Stimulated activated CD8-positive, alpha-beta memory T cell treated with anti-CD3 and anti-CD28 coated beads, Interleukin-12 subunit alpha, Interleukin-12 subunit beta, amount 100 ng/mL, for 1 hour (primary cell): ENCODE data around the gene RXRA.

Experiments
- DNase-seq: peaks from one replicate; pipeline ENCODE4 v3.0.0-alpha.2; 2020; ENCODE audit warnings: low read depth

Gene RXRA

GRCh38 chr9:134434894-134435506 is 108.7 kb downstream of the RXRA start:
- no peak for DNase-seq

GRCh38 chr9:134435550-134436378 is 109.5 kb downstream of the RXRA start:
- DNase-seq = no peak

DNA sequence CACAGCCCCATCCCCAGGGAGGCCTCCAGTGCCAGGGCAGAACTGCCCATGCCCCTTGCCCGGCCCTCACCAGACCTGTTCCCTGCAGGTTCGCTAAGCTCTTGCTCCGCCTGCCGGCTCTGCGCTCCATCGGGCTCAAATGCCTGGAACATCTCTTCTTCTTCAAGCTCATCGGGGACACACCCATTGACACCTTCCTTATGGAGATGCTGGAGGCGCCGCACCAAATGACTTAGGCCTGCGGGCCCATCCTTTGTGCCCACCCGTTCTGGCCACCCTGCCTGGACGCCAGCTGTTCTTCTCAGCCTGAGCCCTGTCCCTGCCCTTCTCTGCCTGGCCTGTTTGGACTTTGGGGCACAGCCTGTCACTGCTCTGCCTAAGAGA is 110.1 kb downstream of the RXRA start:
- no peak for DNase-seq

- DNase-seq = no peak
Observed at GRCh38 chr9:134436911-134437310, 110.7 kb downstream of the RXRA start.

GRCh38 chr9:134437403-134438194 is 111.3 kb downstream of the RXRA start:
- DNase-seq = no peak

GRCh38 chr9:134438195-134438788 is 112.0 kb downstream of the RXRA start:
- no peak for DNase-seq

DNA sequence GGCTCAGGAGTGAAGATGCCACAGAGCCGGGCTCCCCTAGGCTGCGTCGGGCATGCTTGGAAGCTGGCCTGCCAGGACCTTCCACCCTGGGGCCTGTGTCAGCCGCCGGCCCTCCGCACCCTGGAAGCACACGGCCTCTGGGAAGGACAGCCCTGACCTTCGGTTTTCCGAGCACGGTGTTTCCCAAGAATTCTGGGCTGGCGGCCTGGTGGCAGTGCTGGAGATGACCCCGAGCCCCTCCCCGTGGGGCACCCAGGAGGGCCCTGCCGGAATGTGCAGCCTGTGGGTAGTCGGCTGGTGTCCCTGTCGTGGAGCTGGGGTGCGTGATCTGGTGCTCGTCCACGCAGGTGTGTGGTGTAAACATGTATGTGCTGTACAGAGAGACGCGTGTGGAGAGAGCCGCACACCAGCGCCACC is 113.1 kb downstream of the RXRA start:
- no peak for DNase-seq

- no peak for DNase-seq
Observed at GRCh38 chr9:134440636-134441226, 114.5 kb downstream of the RXRA start.

GRCh38 chr9:134441227-134442084 is 115.2 kb downstream of the RXRA start:
- DNase-seq = no peak

DNA sequence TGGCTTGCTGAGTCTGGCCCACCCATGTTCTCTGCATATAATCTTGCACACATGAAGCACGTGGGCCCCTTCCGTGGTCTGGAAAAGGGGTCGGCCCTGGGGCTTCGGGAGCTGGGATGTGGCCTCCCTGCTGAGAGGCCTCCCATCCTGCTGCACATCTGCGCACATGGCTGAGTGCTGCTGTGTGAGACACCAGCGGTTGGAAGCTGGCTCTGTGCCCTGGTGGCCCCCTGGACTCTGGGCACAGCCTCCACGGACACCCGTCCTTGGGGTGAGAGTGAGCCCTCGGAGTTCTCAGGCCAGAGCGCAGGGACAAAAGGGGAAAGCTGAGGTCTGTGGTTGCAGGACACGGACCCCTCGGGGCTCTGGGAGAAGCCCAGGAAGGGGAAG is 115.8 kb downstream of the RXRA start:
- no peak for DNase-seq

DNA sequence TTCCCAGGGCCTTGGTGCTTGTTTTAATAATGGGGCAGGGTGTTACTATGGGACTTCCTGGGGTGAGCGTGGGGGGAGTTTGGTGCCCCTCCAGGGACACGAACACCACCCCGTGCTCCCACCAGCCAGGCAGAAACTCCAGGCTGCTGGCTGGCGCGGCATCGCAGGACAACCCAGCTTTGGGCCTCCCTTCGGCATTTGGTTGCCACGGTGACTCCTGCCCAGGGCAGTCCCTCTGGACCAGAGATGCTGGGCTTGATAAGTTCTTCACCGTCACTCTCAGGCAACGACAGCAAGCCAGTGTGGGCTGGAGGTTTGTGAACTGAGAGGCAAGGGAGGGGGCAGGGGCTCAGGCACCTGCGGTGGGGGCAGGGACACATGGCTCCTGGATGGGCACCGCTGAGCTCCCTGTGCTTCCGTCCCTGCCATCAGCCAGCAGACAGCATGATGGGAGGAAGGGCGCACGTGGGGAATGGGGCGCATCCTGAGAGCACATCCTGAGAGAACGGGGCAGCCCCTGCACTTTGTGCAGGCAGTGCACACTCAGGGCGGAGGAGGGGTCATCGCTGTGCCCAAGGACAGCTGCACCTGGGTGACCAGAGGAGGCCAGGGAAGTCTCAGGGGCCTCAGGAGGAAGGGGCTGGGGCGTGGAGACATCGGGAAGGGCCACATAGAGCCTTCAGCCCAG is 116.4 kb downstream of the RXRA start:
- no peak for DNase-seq

DNA sequence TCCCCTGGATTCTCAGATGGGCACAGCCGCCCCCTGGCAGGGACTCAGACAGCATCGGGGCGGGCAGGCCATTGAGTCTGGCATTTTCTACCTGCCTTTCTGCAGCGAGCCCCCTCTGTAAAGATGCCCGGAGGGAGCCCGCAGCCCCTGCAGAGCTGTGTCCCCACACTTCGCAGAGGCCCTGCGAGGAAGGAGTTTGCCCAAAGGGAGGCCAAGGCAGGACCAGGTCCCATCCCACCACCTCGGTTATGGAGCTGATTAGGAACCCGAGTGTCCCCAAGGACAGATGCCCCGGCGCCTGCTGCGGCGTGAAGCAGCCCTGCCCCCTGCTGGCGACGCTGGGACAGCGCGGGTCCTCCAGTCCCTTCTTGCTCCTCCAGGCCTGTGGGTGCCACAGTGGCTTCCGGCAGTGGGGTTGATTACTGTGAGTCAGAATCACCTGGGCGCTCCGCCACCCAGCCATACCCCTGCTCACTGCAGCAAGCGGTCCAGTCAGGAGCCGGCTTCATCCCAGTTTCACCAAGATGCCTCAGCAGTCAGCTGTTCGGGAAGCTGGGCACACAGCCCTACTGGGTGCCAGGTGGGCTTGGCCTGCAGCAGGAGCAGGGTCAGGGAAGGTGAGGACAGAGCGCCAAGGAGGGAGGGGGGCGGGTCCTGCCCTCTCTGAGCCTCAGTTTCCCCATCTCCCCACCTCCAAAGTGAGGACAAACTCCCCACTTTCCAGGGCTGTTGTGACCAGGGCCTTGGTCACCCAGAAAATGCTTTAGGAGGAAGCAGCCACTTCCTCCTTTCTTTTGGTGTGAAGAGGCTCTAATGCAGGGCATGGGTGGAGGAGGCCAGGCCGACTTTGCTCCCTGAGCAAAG is 117.2 kb downstream of the RXRA start:
- peak; percentile 82 for DNase-seq

GRCh38 chr9:134444038-134444315 is 117.7 kb downstream of the RXRA start:
- no peak for DNase-seq

DNA sequence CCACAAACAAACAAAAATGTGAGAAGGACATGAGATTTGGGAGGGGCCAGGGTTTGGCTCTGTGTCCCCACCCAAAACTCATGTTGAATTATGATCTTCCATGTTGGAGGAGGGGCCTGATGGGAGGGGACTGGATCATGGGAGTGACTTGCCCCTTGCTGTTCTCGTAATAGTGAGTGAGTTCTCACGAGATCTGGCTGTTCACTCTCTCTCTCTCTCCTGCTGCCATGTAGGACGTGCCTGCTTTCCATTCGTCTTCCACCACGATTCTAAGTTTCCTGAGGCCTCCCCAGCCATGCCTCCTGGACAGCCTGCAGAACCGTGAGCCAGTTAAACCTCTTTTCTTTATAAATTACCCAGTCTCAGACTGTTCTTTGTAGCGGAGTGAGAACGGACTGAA is 118.7 kb downstream of the RXRA start:
- DNase-seq = no peak

DNA sequence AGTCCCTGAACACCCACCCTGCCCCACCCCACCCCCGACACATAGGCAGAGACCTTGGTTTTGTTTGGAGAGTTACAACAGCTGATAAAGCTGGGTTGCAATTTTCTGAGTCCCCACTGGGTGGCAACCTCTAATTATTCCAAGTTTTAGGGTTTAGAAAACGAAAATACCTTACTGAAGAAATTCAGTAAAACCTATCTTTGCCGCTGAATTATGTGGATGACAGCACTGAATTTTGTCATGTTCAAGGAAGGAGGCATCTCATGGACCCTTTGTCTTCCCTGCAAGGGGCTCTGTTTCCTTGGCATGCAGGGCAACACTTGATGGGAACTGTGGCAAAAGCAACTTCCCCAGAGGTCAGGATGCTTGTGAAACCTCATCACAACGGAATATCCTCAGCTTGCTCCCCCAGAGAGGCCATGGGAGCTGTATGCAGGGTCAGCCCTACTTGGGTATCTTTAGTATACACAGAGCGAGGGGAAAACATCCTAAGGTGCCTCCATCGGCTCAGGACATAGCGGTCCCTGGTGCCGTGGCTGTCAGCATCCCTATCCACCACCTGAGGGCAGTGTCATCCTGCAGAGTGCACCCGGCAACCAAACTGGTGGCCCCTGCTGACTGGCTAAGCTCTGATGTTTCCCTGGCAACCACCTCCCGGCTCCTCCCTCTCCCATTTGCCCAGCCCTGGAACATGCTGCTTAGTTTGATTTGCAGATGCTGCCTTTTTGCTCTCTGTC is 123.1 kb downstream of the RXRA start:
- DNase-seq = peak; percentile 66

DNA sequence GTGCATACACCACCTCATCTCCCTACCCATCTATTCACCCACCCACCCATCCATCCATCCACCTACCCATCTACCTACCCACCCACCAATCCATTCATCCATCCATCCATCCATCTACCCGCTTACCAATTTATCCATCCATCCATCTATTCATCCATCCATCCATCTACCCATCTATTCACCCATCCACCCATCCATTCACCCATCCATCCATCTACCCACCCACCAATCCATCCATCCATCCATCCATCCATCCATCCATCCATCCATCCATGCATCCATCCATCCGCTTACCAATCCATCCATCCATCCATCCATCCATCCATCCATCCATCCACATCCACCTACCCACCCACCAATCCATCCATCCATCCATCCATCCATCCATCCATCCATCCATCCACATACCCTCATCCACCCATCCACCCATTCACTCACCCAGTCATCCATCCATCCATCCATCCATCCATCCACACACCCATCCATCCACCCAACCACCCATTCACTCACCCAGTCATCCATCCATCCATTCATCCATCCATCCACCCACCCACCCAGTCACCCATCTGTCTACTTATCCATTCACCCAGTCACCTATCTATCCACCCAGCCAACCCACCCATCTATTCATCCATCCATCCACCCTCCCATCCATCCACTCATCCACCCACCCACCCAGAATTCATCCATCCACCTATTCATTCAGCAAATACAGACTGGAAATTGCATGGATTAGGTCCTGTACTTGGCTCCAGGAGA is 125.6 kb downstream of the RXRA start:
- DNase-seq = no peak

- DNase-seq = no peak
Observed at GRCh38 chr9:134452728-134453127, 126.5 kb downstream of the RXRA start.

- DNase-seq = no peak
Observed at GRCh38 chr9:134453776-134454475, 127.7 kb downstream of the RXRA start.
